Neuron (in vitro differentiated cells): ENCODE measurements around the gene C16orf96.

Experiments used
- H2AFZ ChIP-seq: one replicate; pipeline ENCODE4 v1.6.1; 2013; ENCODE audit warnings: low read depth, mild to moderate bottlenecking, inconsistent platforms, low read length, moderate library complexity
- H3K27me3 ChIP-seq: one replicate; pipeline ENCODE4 v1.6.1; 2013; ENCODE audit warnings: low read length; ENCODE audit not compliant: insufficient read depth
- H3K36me3 ChIP-seq: one replicate; pipeline ENCODE4 v1.6.1; 2013; ENCODE audit warnings: low read length; ENCODE audit not compliant: insufficient read depth
- H3K4me1 ChIP-seq: one replicate; pipeline ENCODE4 v1.6.1; 2013; ENCODE audit warnings: low read length; ENCODE audit not compliant: insufficient read depth
- H3K4me3 ChIP-seq: 2 replicates; pipeline ENCODE4 v1.5.1; 2013; ENCODE audit warnings: mild to moderate bottlenecking, low read length, moderate library complexity
- H3K9me3 ChIP-seq: one replicate; pipeline ENCODE4 v1.6.1; 2013; ENCODE audit warnings: low read length

Gene C16orf96

GRCh38 chr16:4631444-4631843 lies 75.3 kb downstream of the C16orf96 start:
- H2AFZ ChIP-seq = no peak overlapping the region
- H3K36me3 ChIP-seq = peaks cover 18% of the 10 kb centered on the region
- no peaks in the 10 kb centered on the region for H3K9me3 ChIP-seq
- H3K4me1 ChIP-seq = peaks cover under 1% of the 10 kb centered on the region
- H3K27me3 ChIP-seq = no peaks in the 10 kb centered on the region
- no peak overlapping the region for H3K4me3 ChIP-seq

- Histone ChIP-seq H3K9me3 (no peaks in the 10 kb centered on the region), H3K36me3 (peaks cover 25% of the 10 kb centered on the region), H3K4me1 (no peaks in the 10 kb centered on the region), H3K4me3 (no peak overlapping the region), H2AFZ (no peak overlapping the region), H3K27me3 (no peaks in the 10 kb centered on the region)
These were observed 77.9 kb downstream of the C16orf96 start for GRCh38 chr16:4633910-4634635.

DNA sequence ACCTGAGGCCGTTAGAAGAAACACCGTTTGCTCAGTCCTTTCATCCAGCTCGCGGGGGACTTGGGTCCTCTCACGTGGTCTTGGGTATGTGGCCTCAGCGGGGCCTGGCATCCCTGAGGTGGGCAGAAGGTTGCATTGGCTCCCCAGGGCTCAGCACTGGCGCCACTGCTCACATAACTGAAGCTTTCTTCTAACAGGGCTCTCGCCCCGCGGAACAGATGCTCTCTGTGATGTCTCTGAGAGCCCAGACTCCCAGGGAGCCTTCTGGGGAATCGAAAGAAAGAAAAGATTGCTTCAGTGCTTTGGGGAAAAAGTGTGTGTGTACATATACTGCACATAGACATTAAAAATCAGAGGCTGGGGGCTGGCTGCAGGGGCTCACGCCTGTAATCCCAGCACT lies 78.6 kb downstream of the C16orf96 start:
- Histone ChIP-seq H2AFZ (no peak overlapping the region), H3K27me3 (no peaks in the 10 kb centered on the region), H3K4me3 (no peak overlapping the region), H3K4me1 (no peaks in the 10 kb centered on the region), H3K9me3 (no peaks in the 10 kb centered on the region), H3K36me3 (peaks cover 26% of the 10 kb centered on the region)

- Histone ChIP-seq H3K4me1 (no peaks in the 10 kb centered on the region), H2AFZ (no peak overlapping the region), H3K36me3 (peaks cover 29% of the 10 kb centered on the region)
These were observed 80.1 kb downstream of the C16orf96 start for GRCh38 chr16:4636196-4636595.

DNA sequence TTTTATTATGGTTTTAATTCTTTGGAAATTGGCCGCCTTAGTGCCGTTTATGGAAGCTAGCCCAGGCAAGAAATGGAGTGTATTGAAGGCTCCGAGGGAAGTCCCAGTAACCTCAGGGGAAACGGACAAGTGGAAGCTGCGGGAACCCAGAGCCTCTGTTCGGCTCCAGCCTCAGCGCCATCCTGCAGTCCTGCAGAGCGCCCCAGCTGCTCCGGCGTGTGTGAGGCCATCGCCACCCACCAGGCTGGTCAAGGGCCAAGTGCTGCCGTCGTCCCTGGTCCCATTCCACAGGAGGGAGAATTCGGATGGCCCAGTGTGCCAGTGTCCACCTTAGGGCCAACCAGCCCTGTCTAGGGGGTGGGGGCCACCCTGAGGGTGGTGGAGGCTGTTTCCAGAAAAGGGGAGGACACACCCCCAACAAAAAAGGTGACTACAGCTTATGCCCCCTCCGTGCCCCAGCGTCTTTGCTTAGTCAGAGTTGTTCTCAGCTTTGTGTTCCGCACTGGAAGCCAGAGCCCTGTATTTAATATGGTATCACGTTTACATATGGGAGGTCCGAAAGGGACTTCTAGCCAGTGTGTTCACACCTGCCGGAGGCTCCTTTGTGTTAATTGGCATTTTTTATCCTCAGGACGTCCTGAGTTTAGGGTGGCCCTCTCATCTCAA lies 81.5 kb downstream of the C16orf96 start:
- Histone ChIP-seq H3K4me3 (no peak overlapping the region), H3K4me1 (no peaks in the 10 kb centered on the region), H3K27me3 (no peaks in the 10 kb centered on the region), H3K36me3 (peaks cover 29% of the 10 kb centered on the region), H2AFZ (no peak overlapping the region), H3K9me3 (no peaks in the 10 kb centered on the region)

More at GRCh38 chr16:4636196-4636595, 80.1 kb downstream of the C16orf96 start:
- Histone ChIP-seq H3K27me3 (no peaks in the 10 kb centered on the region), H3K4me3 (no peak overlapping the region), H3K9me3 (no peaks in the 10 kb centered on the region)

DNA sequence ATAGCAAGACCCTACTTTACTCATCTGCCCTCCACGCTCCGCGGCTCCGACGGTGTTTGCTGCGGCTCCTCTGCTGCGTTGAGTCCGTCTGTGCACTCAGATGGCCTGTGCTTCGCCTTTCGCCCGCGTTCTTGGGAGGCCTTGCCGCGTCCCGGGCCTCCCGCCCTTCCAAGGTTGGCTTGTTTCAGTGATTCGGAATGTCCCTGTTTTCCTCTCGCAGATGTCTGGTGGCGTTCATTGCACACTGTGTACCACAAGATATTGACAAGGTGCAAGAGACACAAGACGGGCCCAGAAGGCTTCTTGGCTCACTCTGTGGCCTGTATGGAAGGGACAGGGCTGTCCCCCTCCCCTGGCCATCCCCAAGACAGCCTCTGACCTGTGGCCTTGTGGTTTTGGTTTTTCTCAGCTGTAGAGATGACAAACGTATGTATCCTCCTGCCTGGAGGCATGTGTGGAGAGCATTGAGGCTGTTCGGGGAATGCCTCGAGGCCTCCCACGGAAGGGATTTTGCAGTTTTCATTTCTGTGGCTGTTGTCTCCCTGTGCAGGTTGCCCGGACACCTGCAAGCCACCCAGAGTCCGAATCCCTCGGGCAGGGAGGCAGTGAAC lies 83.9 kb downstream of the C16orf96 start:
- Histone ChIP-seq H2AFZ (no peak overlapping the region), H3K9me3 (no peaks in the 10 kb centered on the region), H3K4me1 (no peaks in the 10 kb centered on the region), H3K36me3 (peaks cover 28% of the 10 kb centered on the region), H3K27me3 (no peaks in the 10 kb centered on the region), H3K4me3 (no peak overlapping the region)

DNA sequence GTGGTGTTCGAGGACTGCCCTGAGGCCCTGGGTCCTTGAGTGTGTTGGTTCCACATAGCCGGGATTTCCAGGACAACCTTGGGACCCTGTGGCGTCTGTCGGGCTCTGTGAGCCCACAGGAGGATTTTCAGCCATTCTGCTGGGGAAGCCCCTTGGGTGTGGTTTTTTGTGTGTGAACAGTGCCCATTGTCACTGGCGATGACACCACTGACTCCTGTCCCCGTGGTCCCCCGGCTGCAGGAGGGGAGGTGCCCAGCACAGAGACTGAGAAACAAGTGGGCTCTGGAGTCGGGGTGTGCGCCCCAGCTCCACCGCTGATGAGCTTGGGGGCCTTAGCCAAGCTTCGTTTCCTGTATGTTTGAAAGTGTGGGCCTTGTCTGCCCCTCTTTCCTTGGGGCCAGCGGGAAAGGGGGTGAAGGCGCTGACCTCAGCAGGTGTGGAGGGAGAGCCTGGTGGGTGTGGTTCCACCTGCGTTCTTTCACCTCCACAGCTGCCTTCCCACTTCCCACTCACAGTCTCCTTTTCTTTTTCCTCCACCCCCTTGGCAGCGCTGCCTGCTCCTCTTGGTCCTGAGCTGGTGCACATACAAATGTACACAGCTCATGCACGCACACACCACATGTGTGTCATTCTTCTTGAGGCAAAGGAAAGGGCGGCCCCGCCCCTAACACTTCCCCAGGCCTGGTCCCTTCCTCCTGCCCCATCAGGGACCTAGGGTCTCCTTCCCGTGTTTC lies 84.6 kb downstream of the C16orf96 start:
- Histone ChIP-seq H3K27me3 (no peaks in the 10 kb centered on the region), H3K9me3 (peaks cover 2% of the 10 kb centered on the region), H3K4me1 (no peaks in the 10 kb centered on the region), H3K36me3 (peaks cover 34% of the 10 kb centered on the region), H2AFZ (no peak overlapping the region), H3K4me3 (no peak overlapping the region)

DNA sequence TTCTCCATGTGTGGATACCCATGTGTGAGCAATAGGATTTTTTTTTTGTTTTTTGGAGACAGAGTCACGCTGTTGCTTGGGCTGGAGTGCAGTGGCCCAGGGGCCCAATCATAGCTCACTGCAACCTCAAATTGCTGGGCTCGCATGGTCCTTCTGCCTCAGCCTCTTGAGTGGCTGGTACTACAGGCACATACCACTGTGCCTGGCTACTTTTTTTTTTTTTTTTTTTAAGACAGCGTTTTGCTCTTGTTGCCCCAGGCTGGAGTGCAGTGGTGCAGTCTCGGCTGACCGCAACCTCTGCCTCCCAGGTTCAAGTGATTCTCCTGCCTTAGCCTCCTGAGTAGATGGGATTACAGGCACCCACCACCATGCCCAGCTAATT lies 85.2 kb downstream of the C16orf96 start:
- H3K27me3 ChIP-seq = no peaks in the 10 kb centered on the region
- H3K9me3 ChIP-seq = peaks cover 7% of the 10 kb centered on the region
- H3K4me1 ChIP-seq = no peaks in the 10 kb centered on the region
- peaks cover 31% of the 10 kb centered on the region for H3K36me3 ChIP-seq
- H3K4me3 ChIP-seq = no peak overlapping the region
- H2AFZ ChIP-seq = no peak overlapping the region

- Histone ChIP-seq H3K4me1 (no peaks in the 10 kb centered on the region), H2AFZ (no peak overlapping the region), H3K9me3 (peaks cover 12% of the 10 kb centered on the region), H3K27me3 (no peaks in the 10 kb centered on the region), H3K4me3 (no peak overlapping the region), H3K36me3 (peaks cover 32% of the 10 kb centered on the region)
These were observed 85.8 kb downstream of the C16orf96 start for GRCh38 chr16:4641895-4642294.

DNA sequence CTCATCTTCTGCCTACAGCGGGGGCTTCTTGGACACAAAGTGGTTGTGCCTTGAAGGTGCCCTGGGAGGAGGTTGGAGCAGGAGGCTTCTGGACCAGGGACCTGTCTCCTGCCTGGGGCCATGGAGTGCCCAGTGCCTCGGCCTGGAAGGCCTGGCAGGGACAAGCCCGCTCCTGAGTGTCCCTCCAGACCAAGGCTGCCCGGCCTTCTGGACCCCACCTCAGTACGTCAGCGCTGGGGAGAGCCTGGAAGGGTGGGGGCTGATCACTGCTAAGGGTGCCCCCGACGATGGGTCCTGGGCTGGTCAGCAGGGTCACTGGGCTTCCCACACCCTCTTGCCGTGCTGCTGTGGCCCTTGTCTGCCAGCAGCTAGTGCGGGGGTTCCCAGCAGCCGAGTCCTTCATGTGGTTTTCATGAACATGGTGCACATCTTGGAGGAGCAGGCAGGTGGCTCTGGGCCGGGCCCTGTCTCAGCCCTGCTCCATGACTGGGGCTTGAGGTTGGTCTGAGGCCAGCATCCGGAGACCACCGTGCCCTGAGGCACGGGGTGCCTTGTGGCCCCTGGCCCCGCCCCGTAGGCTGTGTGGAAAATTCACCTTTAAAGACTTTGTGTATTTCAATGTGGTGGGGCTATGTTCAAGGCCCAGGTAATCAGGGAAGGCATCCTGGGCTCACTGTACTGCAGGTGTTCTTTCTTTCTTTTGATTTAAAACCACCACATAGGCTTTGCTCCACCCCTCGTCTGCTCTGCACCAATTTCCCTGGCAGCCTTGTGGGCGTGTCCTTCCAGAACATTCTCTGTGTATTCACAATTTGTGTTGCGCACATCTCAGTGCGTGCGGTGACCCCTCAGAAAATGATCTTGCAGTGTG lies 90.9 kb downstream of the C16orf96 start:
- Histone ChIP-seq H3K9me3 (peaks cover 23% of the 10 kb centered on the region), H3K36me3 (peaks cover 39% of the 10 kb centered on the region), H3K4me1 (no peaks in the 10 kb centered on the region), H2AFZ (no peak overlapping the region), H3K27me3 (no peaks in the 10 kb centered on the region), H3K4me3 (no peak overlapping the region)

GRCh38 chr16:4647644-4647980 lies 91.5 kb downstream of the C16orf96 start:
- no peaks in the 10 kb centered on the region for H3K4me1 ChIP-seq
- H3K4me3 ChIP-seq = no peak overlapping the region
- H2AFZ ChIP-seq = no peak overlapping the region
- H3K36me3 ChIP-seq = peaks cover 46% of the 10 kb centered on the region
- peaks cover 23% of the 10 kb centered on the region for H3K9me3 ChIP-seq
- H3K27me3 ChIP-seq = no peaks in the 10 kb centered on the region

DNA sequence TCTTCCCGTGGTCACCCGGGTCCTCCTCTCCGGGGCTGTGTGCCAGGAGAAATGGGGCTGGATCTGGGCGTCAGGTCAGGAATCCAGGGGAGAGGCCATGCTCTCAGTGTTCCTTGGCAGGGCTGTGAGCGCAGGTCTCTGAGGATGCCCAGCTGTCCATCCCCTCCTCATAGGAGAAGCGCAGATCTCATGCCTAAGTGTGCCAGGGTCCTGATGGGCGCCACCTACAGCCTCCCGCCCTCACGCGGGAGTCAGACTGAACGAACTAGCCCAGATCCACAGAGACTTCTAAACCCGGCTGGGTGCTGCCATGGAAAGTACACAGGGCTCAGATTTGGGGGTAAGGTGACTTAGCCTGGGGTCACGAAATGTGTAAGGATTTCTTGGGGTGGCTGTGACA lies 92.8 kb downstream of the C16orf96 start:
- H3K4me3 ChIP-seq = no peak overlapping the region
- no peaks in the 10 kb centered on the region for H3K4me1 ChIP-seq
- peaks cover 23% of the 10 kb centered on the region for H3K9me3 ChIP-seq
- peaks cover 51% of the 10 kb centered on the region for H3K36me3 ChIP-seq
- H2AFZ ChIP-seq = no peak overlapping the region
- no peaks in the 10 kb centered on the region for H3K27me3 ChIP-seq
